HG03039 (cell line): ENCODE results near the gene FOXP1.

Experiments used
- ATAC-seq: cut with Tn5 transposase; IDR thresholded peaks from one replicate; pipeline ENCODE4 v1.9.1; 2021; ENCODE audit warnings: mild to moderate bottlenecking, moderate library complexity; ENCODE audit not compliant: unreplicated experiment

Gene FOXP1

DNA sequence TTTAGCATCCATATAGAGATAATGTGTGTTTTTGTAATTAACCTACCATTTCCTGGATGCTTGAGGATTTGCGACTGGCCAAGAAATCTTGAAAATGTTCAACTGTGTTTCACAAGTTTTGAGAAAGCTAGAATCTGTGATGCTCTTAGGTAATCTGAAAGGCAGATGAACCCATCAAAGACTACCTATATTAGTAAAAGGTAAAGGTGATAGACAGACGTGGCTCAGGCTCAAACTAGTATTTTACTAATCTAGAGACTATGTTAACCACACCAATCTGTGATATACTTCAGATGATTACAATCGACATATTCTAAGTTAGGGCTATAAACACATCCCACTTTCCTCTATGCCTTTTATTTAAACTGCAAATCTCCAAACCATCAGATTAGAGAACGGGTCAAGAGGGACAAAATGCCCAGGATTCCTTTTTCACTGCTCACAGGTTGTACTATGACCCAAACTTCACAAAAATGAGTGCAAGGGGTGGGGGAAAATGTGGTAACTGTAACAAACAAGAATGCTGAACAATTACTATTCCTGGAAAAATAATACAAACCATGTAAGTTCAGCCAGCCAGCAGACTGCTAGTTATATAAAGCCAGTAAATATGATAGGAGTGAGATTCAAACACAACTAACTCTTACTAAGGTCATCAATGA, 295.1 kb downstream of the FOXP1 start:
- no peak for ATAC-seq

DNA sequence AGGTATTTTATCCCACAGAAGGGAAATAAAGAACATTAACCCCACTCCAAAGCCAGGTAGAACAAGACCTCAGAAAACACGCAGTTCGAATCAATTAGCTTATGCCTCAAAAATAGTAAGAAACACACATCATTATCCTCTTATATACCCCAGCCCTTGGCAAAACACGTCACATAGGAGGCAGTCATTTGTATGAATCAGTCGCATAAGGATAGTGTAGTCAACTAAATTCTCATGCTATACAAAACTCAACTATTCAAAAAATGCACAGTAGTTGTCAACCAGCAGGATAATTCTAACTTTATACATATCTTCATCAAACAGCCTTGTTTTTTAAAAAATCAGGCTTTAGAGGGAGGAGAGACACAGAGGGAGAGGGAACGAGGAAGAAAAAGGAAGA, 298.4 kb downstream of the FOXP1 start:
- ATAC-seq, result no peak

DNA sequence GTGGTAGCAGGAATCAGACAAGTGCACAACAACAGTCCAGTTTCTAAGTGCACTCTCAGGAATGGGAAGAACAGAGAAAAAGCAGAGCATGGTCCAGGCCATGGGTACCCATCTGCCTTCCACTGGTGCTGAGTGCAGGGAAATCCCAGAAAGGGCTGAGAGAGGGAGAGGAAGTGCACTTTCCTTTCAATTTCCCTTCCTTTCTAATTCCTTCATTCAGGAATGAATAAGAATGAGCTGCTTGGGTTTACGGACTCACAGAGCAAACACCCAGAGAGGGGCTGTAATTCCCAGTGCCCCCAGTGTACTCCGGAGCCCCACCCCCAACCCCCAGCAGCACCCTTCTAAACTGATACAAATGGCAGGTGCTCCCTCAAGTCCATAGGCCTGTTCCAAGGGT, 300.6 kb downstream of the FOXP1 start:
- no peak for ATAC-seq

DNA sequence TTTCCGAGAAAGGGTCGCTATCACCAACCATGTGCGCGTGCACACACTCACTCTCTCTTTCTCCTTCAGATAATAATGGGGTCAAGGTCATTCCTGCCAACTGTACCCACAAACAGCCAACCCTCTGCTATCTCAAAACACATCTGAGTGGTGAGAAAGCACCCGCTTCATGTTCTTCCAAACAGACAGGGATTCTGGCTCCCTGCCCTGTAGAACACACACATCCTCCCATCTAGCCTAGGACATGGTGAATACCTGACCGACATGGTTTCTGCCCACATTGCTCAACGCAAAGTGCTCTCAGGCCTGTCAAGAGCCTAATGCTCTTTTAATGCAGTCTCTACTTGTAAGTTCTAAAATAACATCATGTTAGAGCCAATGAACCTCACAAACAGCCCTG, 302.2 kb downstream of the FOXP1 start:
- ATAC-seq, result no peak

DNA sequence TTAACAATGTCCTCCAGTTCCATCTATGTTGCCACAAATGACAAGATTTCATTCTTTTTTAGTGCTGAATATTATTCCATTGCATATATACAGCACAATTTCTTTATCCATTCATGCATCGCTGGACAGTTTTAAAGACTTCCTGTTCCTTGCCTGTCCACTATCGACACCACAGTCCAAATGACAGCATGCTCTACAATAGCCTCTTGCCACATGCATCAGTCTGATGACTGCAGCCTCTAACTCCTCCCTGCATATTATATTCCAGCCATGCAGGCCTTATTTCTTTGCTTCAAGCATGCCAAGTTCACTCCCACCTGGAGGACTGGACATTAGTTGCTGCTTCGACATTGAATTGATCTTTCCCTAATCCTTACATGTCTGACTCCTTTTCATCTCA, 306.2 kb downstream of the FOXP1 start:
- ATAC-seq, result no peak

DNA sequence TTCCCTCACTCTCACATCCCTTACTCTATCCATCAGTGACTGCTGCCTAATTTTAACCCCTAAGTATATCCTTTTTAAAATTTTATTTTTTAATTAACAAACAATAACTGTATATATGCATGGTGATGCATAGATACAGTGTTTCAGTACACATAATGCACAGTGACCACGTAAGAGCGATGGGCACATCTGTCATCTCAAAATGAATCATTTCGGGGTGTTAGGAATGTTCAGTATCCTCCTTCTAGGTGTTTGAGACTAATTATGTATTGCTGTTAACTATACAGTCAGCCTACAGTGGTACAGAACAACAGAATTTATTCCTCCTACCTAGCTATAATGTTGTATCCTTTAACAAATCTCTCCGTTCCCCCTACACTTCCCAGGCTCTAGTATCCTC, 307.0 kb downstream of the FOXP1 start:
- no peak for ATAC-seq

DNA sequence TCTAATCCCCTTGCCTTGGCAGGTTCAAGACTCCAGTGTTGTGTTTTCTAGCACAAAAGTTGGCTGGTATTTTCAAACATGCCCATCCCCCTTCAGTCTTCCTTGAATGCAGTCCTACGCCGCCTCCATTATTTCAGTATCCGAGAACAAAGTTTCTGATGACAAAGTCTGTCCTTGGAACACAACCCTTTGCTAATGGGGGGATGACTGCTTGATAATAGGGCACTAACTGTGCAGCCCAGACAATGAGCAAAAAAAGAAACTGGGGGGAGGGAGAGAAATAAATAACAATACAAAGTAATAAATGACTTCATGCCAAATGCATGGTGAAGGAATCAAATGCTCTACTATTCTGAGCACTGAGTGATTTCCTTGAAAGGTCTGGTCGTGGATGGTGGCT, 310.1 kb downstream of the FOXP1 start:
- no peak for ATAC-seq

DNA sequence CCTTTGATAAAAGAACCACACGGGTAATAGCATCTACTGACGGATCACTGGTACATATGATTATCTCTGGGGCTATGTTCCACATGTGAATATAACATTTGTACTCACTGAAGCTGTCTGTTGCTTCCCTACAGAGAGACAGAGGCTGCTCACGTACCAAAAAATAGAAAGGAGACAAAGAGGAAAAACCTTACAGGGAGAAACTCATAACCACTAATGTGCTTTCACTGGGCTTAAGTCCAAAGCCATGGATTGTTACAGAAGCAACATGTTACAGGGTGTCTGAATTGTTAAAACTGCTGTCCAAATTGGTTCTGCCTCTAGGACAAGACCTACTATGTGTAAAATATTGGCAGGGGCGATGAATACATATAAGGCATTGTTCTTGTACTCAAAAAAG, 311.9 kb downstream of the FOXP1 start:
- no peak for ATAC-seq

DNA sequence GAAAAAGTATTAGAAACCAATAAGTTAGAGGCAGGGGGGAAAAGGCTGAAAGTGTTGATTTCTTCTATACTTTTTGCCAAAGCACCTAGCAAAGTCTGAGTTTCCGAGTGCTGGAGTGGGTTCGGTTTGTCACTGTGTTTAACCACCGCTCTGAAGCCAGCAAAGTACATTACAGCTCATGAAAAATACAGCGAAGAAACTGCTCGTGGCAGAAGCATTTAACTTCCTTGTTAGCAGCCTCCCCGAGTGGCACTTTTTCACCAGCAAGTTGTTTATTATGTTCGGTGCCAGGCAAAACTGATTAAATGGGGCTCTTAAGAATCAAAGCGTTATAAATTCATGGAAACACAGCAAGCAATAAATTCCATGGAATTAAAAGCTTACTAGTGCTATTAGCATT, 313.6 kb downstream of the FOXP1 start:
- no peak for ATAC-seq

DNA sequence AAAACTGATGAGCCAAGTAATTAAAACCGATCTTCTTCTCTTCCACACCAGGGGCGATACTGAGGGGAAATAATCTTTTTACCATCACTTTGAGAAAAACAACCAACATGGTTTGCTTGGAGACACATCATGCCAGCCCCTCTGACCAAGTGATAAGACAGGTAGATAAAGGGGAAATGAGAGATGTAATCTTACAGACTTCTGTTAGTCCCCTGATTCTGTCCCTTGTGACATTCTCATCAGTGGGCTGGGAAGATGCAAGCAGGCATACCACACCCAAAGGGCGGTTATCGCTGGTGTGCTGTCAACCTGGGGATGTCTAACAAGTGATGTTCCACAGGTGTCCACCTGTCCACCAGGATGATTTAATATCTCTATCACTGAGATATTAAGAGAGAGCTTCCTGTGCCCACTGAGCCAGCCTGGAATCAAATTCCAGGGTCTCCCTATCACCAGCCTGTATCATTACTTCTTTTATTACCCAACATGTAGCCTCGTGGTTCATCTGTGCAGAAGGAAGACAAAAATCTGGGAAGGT, 315.0 kb downstream of the FOXP1 start:
- no peak for ATAC-seq

DNA sequence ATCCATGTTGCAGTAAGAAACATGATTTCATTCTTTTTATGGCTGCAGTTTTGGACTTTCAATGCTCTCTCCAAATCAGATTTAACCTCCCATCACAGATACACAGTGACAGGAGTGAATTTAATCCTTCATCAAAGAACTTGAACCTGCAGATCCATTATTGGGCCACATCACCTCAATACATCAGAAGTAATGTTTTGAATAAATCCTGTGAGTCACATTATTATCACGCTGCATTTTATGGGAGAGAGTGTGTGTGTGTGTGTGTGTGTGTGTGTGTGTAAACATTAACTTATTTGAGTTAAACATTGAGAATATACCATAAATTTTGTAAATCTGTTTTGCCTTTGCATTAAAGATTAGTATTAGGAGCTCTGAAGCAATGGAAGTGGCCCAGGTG, 316.7 kb downstream of the FOXP1 start:
- ATAC-seq, result no peak

DNA sequence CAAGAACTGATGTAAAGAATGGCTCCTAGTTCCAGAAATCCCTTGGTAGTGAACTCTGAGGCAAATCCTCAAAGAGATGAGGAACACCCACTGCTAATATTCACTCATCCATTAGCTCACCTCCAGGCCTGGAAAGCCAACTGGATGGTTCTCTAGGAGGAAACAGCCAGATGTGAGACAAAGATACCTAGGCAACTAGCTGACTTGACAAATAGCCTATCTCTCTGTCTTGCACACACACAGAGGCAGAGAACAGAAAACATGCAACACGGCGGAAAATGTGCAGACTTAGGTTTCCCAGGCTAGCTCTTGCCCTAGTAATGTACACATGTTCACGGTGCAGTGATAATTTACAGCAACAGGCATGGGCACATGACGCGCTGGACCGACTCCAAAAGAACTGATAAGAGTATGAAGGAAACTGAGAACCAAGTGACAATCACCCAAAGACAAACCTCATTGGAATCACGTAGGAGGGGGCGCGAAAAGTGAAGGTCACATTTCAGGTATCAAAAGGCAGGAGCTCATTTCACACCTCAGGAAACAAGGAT, 318.1 kb downstream of the FOXP1 start:
- ATAC-seq, result no peak

DNA sequence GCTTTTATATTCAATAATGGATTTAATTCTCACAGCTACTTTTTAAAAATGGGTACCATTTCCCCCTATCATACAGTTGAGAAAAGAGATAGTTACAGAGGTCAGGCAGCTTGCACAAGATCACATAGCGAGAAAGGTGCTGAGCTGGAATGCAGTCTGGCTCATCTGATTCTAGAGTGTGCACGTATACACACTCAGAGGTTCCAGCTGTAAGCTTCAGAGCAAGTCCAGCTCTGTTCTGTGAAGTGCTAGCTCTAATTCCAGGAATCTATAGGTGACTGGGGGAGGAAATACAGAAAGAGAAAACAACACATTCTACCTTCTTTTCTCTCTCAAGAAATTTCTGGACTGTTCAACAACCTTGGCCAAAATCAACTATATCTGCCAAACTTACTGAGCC, 318.7 kb downstream of the FOXP1 start:
- ATAC-seq, result no peak

DNA sequence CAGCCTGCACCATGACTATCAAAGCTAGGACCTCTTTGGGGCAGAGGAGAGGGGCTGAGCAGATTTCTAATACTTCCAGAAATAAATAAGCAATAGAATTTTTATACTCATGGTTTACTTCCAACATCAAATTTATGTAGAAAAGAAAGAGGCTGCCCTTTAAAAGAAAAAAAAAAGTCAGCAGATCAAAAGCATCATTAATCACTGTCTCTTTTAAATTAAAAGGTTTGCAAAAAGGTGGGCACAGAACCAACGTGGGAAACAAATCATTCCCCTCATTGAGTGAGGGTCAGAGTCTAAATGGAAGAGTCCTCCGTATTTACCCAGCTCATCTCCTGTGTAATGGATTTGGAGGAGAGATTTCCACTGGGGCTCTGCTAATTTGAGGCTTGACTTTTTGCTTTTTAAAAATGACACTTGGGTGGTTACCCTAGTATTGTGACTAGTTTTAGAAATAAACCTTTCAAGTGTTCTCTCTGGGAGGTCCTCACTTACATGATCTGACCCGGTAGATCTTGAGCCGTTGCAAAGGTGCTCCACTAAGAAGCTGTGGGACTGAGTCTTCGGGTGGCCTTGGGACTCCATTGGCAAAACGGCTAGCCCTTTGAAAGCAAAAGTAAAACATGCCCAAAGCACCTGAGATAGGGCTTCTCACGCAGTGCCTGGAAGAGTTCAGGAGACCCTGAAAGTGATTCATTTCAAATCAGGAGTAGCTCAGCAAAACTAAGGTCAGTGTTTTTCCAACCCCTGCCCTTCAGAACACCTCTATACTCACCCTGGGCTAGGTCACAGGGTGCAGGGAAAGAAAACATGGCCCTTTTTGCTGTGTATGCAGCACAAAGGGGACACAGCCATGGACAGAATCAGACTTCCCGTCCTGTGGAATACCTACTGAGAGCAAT, 320.9 kb downstream of the FOXP1 start:
- ATAC-seq, result no peak

DNA sequence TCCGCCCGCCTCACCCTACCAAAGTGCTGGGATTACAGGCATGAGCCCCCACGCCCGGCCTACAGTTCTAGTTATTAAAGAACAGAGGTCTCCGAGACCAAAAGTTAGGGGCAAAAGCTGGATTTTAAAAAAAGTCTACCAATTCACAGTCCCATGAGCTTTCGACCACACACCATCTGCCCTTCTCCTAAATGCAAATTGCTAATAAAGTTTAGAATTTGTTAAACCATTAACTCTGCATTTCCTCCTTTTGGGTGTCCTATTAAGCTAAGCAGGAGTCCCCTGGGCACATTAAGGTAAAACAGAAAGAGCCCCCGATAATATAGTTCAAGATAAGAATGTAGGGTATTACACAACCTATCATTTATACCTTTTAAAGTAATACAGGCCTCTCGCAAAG, 322.7 kb downstream of the FOXP1 start:
- no peak for ATAC-seq

DNA sequence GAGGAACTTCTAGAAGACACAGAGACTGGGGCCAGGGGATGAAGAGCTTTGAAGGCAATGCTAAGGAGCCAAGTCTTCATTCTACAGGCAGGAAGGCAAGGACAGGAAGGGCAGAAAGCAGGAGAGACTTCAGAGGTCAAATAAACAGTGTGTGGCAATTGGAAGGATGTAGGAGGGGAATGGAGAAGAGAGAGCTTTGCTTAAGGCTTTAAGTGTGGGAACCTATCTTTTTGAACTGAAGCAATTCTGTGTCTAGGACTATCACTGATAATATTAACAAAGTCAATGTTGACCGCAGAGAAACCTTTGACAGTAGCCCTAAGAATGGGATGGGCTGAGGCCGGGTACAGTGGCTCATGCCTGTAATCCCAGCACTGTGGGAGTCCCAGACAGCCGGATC, 325.0 kb downstream of the FOXP1 start:
- no peak for ATAC-seq

DNA sequence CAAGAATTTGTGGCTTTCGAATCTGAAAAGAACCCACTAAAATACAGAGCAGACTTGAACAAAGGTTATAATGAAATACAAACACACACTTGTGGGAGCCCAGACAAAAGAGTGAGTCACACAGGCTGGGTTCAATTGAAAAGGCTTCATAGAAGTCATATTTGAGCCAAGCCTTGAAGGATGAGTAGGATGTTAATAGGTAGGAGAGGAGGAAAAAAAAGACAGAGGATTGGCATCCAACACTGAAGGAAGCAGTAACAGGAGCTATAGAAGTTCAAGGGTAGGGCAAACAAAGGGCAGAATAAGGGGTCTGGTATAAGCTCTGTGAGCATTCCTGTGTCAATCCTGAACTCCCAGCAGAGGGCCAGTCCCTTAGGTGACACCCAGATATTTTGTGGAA, 325.4 kb downstream of the FOXP1 start:
- no peak for ATAC-seq

DNA sequence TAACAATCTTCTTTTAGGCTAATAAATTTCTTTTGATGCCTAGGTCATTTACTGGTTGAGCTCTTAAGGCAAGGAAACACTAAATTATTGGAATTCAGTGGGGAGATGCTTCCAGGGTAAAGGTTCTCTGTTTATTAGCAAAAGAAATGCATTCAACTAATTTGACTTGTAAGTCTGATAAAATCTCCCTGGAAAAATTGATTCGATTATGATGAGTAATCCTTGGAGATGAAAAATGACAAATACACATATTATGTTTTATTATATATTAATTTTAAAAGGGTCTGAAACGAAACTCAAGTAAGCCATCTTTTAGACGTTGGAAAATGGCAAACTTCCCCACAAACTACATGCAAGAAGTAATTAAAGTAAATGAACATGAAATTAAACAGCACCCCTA, 328.0 kb downstream of the FOXP1 start:
- no peak for ATAC-seq

DNA sequence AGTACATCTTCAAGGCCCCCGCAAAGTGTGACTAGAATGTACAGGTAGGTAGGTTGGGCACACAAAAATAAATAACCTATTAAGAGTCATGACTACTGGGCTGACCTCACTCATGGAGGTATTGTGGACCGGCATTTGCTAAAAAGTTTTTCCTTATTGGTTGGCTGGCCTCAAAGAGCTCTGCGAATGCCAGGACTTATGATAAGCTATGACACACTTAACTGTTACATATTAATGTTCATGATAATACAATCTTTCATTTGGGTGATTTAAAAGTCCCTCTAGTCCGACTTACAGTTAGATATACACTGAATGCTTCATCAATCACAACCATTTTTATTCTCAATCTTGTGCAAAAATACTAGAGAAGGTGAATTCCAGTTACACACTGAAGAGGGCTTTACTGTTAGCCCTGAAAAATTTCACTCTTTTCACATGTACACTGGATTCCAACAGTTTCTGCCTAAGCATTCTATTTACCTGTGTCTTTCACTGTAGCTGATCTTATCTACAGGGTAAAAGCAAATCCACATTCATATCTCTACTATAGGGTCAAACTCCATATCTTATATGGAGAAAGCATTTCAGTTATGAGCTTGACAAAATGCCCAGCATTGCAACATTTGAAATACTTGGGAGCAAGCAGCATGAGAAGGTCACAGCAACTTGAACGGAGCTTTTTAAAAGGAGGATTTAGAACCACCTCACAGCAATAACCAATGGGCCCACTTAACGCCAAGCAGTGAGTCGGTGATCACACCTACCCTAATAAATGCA, 329.1 kb downstream of the FOXP1 start:
- no peak for ATAC-seq

DNA sequence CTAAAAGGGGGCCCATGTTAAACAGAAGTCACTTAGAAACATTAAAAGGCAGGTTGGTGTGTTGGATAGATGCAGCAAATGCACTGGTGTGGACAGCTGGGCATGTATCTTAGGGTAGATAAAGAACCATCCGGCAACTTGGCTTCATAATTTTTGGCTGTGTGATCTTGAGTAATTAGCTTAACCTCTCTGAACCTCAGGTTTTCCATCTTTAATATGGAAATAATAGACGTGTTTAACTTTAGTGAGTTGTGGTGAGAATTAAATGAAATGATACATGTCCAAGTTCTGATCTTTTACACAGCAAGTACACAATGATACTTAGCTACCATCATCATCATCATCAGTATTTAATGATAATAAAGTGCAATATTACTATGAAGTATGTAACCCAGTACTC, 330.4 kb downstream of the FOXP1 start:
- ATAC-seq, result no peak

DNA sequence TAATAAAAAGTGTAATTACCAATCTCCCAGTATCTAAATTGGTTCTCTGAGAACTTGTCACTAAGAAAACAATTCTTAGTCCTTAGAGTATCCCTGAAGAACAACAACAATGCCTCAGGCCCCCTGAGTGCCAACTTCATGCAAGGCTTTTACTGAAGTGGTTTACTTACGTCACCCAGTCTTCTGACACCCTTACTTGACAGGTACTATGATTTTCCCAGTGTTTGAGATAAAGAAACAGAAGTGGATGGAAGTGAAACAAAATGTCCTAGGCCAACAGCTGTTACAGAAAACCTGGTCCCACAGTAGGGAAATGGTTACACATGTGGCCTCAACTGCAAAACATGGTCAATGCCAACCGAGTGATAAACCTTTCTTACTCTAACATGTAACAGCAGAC, 331.1 kb downstream of the FOXP1 start:
- ATAC-seq, result no peak
